ENCODE data around the gene CAMK2G.

The CAMK2G gene

GRCh38 chr10:73855413-73855812, 18.9 kb downstream of the CAMK2G start:
- Histone ChIP-seq H3K9ac (ENCODE audit: low read length) (no peak overlapping the region), H3K4me3 (ENCODE audit: low read length) (no peak overlapping the region), H3K27me3 (ENCODE audit: control insufficient read depth, insufficient read depth, low read length) (no peaks in the 10 kb centered on the region), H3K36me3 (ENCODE audit: control insufficient read depth, insufficient read depth, low read length) (peaks cover 19% of the 10 kb centered on the region), H3K9me3 (ENCODE audit: control insufficient read depth, low read length) (no peaks in the 10 kb centered on the region), H3K4me1 (ENCODE audit: control insufficient read depth, insufficient read depth, low read length) (peaks cover 6% of the 10 kb centered on the region)

GRCh38 chr10:73854310-73854709, 20.0 kb downstream of the CAMK2G start:
- H3K36me3 ChIP-seq (ENCODE audit: control insufficient read depth, insufficient read depth, low read length) = peaks cover 11% of the 10 kb centered on the region
- no peak overlapping the region for H3K4me3 ChIP-seq (ENCODE audit: low read length)
- H3K27me3 ChIP-seq (ENCODE audit: control insufficient read depth, insufficient read depth, low read length) = no peaks in the 10 kb centered on the region
- H3K4me1 ChIP-seq (ENCODE audit: control insufficient read depth, insufficient read depth, low read length) = peaks cover 6% of the 10 kb centered on the region
- H3K9me3 ChIP-seq (ENCODE audit: control insufficient read depth, low read length) = no peaks in the 10 kb centered on the region
- H3K9ac ChIP-seq (ENCODE audit: low read length) = no peak overlapping the region

GRCh38 chr10:73853196-73853595, 21.2 kb downstream of the CAMK2G start:
- H3K27me3 ChIP-seq (ENCODE audit: control insufficient read depth, insufficient read depth, low read length) = no peaks in the 10 kb centered on the region
- no peaks in the 10 kb centered on the region for H3K9me3 ChIP-seq (ENCODE audit: control insufficient read depth, low read length)
- no peak overlapping the region for H3K9ac ChIP-seq (ENCODE audit: low read length)
- H3K36me3 ChIP-seq (ENCODE audit: control insufficient read depth, insufficient read depth, low read length) = peaks cover 16% of the 10 kb centered on the region
- H3K4me1 ChIP-seq (ENCODE audit: control insufficient read depth, insufficient read depth, low read length) = peaks cover 6% of the 10 kb centered on the region
- H3K4me3 ChIP-seq (ENCODE audit: low read length) = no peak overlapping the region

- Histone ChIP-seq H3K36me3 (ENCODE audit: control insufficient read depth, insufficient read depth, low read length) (peaks cover 22% of the 10 kb centered on the region), H3K9ac (ENCODE audit: low read length) (no peak overlapping the region), H3K4me1 (ENCODE audit: control insufficient read depth, insufficient read depth, low read length) (peaks cover 6% of the 10 kb centered on the region), H3K27me3 (ENCODE audit: control insufficient read depth, insufficient read depth, low read length) (no peaks in the 10 kb centered on the region), H3K9me3 (ENCODE audit: control insufficient read depth, low read length) (no peaks in the 10 kb centered on the region), H3K4me3 (ENCODE audit: low read length) (no peak overlapping the region)
Measured at GRCh38 chr10:73850863-73851461, 23.4 kb downstream of the CAMK2G start.

GRCh38 chr10:73850211-73850610, 24.1 kb downstream of the CAMK2G start:
- H3K9ac ChIP-seq (ENCODE audit: low read length) = no peak overlapping the region
- H3K4me1 ChIP-seq (ENCODE audit: control insufficient read depth, insufficient read depth, low read length) = peaks cover 2% of the 10 kb centered on the region
- no peak overlapping the region for H3K4me3 ChIP-seq (ENCODE audit: low read length)
- no peaks in the 10 kb centered on the region for H3K27me3 ChIP-seq (ENCODE audit: control insufficient read depth, insufficient read depth, low read length)
- no peaks in the 10 kb centered on the region for H3K9me3 ChIP-seq (ENCODE audit: control insufficient read depth, low read length)
- H3K36me3 ChIP-seq (ENCODE audit: control insufficient read depth, insufficient read depth, low read length) = peaks cover 22% of the 10 kb centered on the region

- Histone ChIP-seq H3K36me3 (ENCODE audit: control insufficient read depth, insufficient read depth, low read length) (peaks cover 22% of the 10 kb centered on the region), H3K4me3 (ENCODE audit: low read length) (no peak overlapping the region), H3K9ac (ENCODE audit: low read length) (no peak overlapping the region), H3K9me3 (ENCODE audit: control insufficient read depth, low read length) (no peaks in the 10 kb centered on the region), H3K4me1 (ENCODE audit: control insufficient read depth, insufficient read depth, low read length) (no peaks in the 10 kb centered on the region), H3K27me3 (ENCODE audit: control insufficient read depth, insufficient read depth, low read length) (no peaks in the 10 kb centered on the region)
Measured at GRCh38 chr10:73848821-73849489, 25.4 kb downstream of the CAMK2G start.

- Histone ChIP-seq H3K27me3 (ENCODE audit: control insufficient read depth, insufficient read depth, low read length) (no peaks in the 10 kb centered on the region), H3K4me3 (ENCODE audit: low read length) (no peak overlapping the region), H3K9me3 (ENCODE audit: control insufficient read depth, low read length) (no peaks in the 10 kb centered on the region), H3K36me3 (ENCODE audit: control insufficient read depth, insufficient read depth, low read length) (peaks cover 13% of the 10 kb centered on the region), H3K9ac (ENCODE audit: low read length) (no peak overlapping the region), H3K4me1 (ENCODE audit: control insufficient read depth, insufficient read depth, low read length) (no peaks in the 10 kb centered on the region)
Measured at GRCh38 chr10:73847031-73847430, 27.3 kb downstream of the CAMK2G start.

GRCh38 chr10:73843261-73843660, 31.1 kb downstream of the CAMK2G start:
- no peaks in the 10 kb centered on the region for H3K4me1 ChIP-seq (ENCODE audit: control insufficient read depth, insufficient read depth, low read length)
- H3K9me3 ChIP-seq (ENCODE audit: control insufficient read depth, low read length) = no peaks in the 10 kb centered on the region
- H3K9ac ChIP-seq (ENCODE audit: low read length) = no peak overlapping the region
- no peak overlapping the region for H3K4me3 ChIP-seq (ENCODE audit: low read length)
- H3K27me3 ChIP-seq (ENCODE audit: control insufficient read depth, insufficient read depth, low read length) = no peaks in the 10 kb centered on the region
- peaks cover 20% of the 10 kb centered on the region for H3K36me3 ChIP-seq (ENCODE audit: control insufficient read depth, insufficient read depth, low read length)

GRCh38 chr10:73842349-73842748, 32.0 kb downstream of the CAMK2G start:
- Histone ChIP-seq H3K9me3 (ENCODE audit: control insufficient read depth, low read length) (no peaks in the 10 kb centered on the region), H3K4me3 (ENCODE audit: low read length) (no peak overlapping the region), H3K27me3 (ENCODE audit: control insufficient read depth, insufficient read depth, low read length) (no peaks in the 10 kb centered on the region), H3K9ac (ENCODE audit: low read length) (no peak overlapping the region), H3K36me3 (ENCODE audit: control insufficient read depth, insufficient read depth, low read length) (peaks cover 13% of the 10 kb centered on the region), H3K4me1 (ENCODE audit: control insufficient read depth, insufficient read depth, low read length) (no peaks in the 10 kb centered on the region)

- no peaks in the 10 kb centered on the region for H3K9me3 ChIP-seq (ENCODE audit: control insufficient read depth, low read length)
- H3K9ac ChIP-seq (ENCODE audit: low read length) = no peak overlapping the region
- H3K27me3 ChIP-seq (ENCODE audit: control insufficient read depth, insufficient read depth, low read length) = no peaks in the 10 kb centered on the region
- H3K36me3 ChIP-seq (ENCODE audit: control insufficient read depth, insufficient read depth, low read length) = peaks cover 13% of the 10 kb centered on the region
- no peaks in the 10 kb centered on the region for H3K4me1 ChIP-seq (ENCODE audit: control insufficient read depth, insufficient read depth, low read length)
- H3K4me3 ChIP-seq (ENCODE audit: low read length) = no peak overlapping the region
Measured at GRCh38 chr10:73841526-73842285, 32.6 kb downstream of the CAMK2G start.

- H3K9ac ChIP-seq (ENCODE audit: low read length) = no peak overlapping the region
- no peaks in the 10 kb centered on the region for H3K27me3 ChIP-seq (ENCODE audit: control insufficient read depth, insufficient read depth, low read length)
- peaks cover 13% of the 10 kb centered on the region for H3K36me3 ChIP-seq (ENCODE audit: control insufficient read depth, insufficient read depth, low read length)
- no peaks in the 10 kb centered on the region for H3K4me1 ChIP-seq (ENCODE audit: control insufficient read depth, insufficient read depth, low read length)
- no peak overlapping the region for H3K4me3 ChIP-seq (ENCODE audit: low read length)
- no peaks in the 10 kb centered on the region for H3K9me3 ChIP-seq (ENCODE audit: control insufficient read depth, low read length)
Measured at GRCh38 chr10:73841061-73841421, 33.3 kb downstream of the CAMK2G start.

- no peaks in the 10 kb centered on the region for H3K27me3 ChIP-seq (ENCODE audit: control insufficient read depth, insufficient read depth, low read length)
- no peak overlapping the region for H3K9ac ChIP-seq (ENCODE audit: low read length)
- no peak overlapping the region for H3K4me3 ChIP-seq (ENCODE audit: low read length)
- H3K9me3 ChIP-seq (ENCODE audit: control insufficient read depth, low read length) = no peaks in the 10 kb centered on the region
- peaks cover 13% of the 10 kb centered on the region for H3K36me3 ChIP-seq (ENCODE audit: control insufficient read depth, insufficient read depth, low read length)
- H3K4me1 ChIP-seq (ENCODE audit: control insufficient read depth, insufficient read depth, low read length) = no peaks in the 10 kb centered on the region
Measured at GRCh38 chr10:73840403-73841060, 33.8 kb downstream of the CAMK2G start.
